ENCODE results near the gene ARTN.

DNA sequence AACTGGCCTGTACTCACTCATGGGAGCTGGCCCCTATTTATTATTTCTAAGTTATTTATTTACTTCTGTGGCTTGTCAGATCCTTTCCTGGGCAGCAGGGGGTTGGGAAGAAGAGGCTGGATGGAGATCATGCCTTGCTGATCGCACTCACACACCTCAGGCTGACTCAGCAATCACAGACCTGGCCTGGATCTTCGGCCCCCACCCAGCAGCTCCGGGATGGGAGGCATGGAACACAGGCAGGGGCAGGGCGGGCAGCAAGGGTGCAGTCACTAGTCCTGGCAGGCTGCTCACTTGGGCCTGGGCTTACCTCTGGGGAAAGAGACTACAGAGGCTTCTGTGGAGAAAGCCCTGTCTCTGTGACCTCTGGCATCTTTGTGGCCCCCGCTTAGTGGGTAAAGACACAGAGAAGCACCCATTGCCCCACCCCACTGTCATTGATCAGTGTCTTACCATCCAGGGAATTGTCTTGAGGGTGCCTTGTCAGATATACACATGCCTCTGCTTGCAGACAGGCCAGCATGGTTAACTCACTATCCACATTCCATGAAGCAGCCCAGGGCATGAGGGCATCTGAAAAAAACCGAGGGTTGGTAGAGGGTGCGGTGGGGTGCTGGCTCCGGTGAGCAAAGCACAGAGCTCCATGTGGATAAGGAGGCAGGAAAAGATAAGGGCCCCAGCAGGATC, 3.7 kb downstream of the ARTN start:
- TF ChIP-seq, protein P1, sequence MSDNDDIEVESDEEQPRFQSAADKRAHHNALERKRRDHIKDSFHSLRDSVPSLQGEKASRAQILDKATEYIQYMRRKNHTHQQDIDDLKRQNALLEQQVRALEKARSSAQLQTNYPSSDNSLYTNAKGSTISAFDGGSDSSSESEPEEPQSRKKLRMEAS (CRISPR knock-in tag; IDR thresholded peaks at IDR 0.05): no peak
- TF ChIP-seq ZNF696 (CRISPR knock-in tag; conservative IDR thresholded peaks at IDR 0.05) (no peak), POLR3A (IDR thresholded peaks at IDR 0.05; ENCODE audit: borderline replicate concordance, extremely low read depth, insufficient read depth, insufficient read length) (no peak), ZNF780A (CRISPR knock-in tag; IDR thresholded peaks at IDR 0.05) (no peak), RUNX1 (IDR thresholded peaks at IDR 0.05; ENCODE audit: low read depth) (no peak), ZNF76 (CRISPR knock-in tag; IDR thresholded peaks at IDR 0.05; ENCODE audit: borderline replicate concordance) (no peak), NBN (IDR thresholded peaks at IDR 0.05; ENCODE audit: low read depth) (no peak), RAD21 (CRISPR knock-in tag; conservative IDR thresholded peaks at IDR 0.05 in 1 of 2, IDR thresholded peaks at IDR 0.05 in 1 of 2) (no peak), POLR2AphosphoS2 (IDR thresholded peaks at IDR 0.05; ENCODE audit: low read length) (no peak)
- TF ChIP-seq, protein P2, sequence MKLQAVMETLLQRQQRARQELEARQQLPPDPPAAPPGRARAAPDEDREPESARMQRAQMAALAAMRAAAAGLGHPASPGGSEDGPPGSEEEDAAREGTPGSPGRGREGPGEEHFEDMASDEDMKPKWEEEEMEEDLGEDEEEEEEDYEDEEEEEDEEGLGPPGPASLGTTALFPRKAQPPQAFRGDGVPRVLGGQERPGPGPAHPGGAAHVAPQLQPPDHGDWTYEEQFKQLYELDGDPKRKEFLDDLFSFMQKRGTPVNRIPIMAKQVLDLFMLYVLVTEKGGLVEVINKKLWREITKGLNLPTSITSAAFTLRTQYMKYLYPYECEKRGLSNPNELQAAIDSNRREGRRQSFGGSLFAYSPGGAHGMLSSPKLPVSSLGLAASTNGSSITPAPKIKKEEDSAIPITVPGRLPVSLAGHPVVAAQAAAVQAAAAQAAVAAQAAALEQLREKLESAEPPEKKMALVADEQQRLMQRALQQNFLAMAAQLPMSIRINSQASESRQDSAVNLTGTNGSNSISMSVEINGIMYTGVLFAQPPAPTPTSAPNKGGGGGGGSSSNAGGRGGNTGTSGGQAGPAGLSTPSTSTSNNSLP (IDR thresholded peaks at IDR 0.05; ENCODE audit: borderline replicate concordance, low read depth, low read length): no peak
- TF ChIP-seq, protein P3, sequence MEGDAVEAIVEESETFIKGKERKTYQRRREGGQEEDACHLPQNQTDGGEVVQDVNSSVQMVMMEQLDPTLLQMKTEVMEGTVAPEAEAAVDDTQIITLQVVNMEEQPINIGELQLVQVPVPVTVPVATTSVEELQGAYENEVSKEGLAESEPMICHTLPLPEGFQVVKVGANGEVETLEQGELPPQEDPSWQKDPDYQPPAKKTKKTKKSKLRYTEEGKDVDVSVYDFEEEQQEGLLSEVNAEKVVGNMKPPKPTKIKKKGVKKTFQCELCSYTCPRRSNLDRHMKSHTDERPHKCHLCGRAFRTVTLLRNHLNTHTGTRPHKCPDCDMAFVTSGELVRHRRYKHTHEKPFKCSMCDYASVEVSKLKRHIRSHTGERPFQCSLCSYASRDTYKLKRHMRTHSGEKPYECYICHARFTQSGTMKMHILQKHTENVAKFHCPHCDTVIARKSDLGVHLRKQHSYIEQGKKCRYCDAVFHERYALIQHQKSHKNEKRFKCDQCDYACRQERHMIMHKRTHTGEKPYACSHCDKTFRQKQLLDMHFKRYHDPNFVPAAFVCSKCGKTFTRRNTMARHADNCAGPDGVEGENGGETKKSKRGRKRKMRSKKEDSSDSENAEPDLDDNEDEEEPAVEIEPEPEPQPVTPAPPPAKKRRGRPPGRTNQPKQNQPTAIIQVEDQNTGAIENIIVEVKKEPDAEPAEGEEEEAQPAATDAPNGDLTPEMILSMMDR (IDR thresholded peaks at IDR 0.05 in 2 of 3, conservative IDR thresholded peaks at IDR 0.05 in 1 of 3; ENCODE audit: insufficient read depth in 2 of 3, low read depth in 1 of 3, low read length in 3 of 3): no peak
- TF ChIP-seq, protein P4, sequence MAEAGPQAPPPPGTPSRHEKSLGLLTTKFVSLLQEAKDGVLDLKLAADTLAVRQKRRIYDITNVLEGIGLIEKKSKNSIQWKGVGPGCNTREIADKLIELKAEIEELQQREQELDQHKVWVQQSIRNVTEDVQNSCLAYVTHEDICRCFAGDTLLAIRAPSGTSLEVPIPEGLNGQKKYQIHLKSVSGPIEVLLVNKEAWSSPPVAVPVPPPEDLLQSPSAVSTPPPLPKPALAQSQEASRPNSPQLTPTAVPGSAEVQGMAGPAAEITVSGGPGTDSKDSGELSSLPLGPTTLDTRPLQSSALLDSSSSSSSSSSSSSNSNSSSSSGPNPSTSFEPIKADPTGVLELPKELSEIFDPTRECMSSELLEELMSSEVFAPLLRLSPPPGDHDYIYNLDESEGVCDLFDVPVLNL (CRISPR knock-in tag; IDR thresholded peaks at IDR 0.05; ENCODE audit: low read depth): no peak

All from K562 (cell line).